Measurements from ENCODE around the gene COPB2.

Gene COPB2

DNA sequence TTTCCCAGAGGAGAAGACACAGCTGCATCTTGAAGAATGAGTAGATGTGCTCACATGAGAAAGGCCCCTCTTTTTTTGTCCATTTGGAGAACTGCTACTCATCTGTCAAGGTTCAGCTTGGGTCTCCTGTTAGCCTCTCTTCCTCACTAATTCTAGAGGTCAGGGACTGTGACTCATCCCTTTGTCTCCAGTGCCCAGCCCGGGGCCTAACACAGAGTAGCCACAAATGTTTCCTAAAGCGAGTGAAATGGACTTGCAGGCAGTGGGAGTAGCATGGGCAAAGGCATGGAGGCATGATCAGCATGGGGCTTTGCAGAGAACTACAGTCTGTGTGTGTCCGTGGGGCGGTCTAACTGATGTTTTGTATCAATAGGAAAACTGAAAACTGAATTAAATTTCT, 79.6 kb downstream of the COPB2 start:
- no peaks in the 10 kb centered on the region for H3K36me3 ChIP-seq (ENCODE audit: control insufficient read depth, insufficient read depth, low read length)
- H3K27me3 ChIP-seq (replicated peaks; ENCODE audit: control insufficient read depth, insufficient read depth, low read length), result no peaks in the 10 kb centered on the region; the same call in 1 of the 2 replicates
- TF ChIP-seq, protein P1, sequence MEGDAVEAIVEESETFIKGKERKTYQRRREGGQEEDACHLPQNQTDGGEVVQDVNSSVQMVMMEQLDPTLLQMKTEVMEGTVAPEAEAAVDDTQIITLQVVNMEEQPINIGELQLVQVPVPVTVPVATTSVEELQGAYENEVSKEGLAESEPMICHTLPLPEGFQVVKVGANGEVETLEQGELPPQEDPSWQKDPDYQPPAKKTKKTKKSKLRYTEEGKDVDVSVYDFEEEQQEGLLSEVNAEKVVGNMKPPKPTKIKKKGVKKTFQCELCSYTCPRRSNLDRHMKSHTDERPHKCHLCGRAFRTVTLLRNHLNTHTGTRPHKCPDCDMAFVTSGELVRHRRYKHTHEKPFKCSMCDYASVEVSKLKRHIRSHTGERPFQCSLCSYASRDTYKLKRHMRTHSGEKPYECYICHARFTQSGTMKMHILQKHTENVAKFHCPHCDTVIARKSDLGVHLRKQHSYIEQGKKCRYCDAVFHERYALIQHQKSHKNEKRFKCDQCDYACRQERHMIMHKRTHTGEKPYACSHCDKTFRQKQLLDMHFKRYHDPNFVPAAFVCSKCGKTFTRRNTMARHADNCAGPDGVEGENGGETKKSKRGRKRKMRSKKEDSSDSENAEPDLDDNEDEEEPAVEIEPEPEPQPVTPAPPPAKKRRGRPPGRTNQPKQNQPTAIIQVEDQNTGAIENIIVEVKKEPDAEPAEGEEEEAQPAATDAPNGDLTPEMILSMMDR (IDR thresholded peaks at IDR 0.05; ENCODE audit: insufficient read depth, low read length, poor library complexity, severe bottlenecking), result no peak
- H3K4me3 ChIP-seq (replicated peaks; ENCODE audit: low read depth, low read length), result no peak overlapping the region
- no peak for DNase-seq (ENCODE audit: extremely low read depth, insufficient read length)

DNA sequence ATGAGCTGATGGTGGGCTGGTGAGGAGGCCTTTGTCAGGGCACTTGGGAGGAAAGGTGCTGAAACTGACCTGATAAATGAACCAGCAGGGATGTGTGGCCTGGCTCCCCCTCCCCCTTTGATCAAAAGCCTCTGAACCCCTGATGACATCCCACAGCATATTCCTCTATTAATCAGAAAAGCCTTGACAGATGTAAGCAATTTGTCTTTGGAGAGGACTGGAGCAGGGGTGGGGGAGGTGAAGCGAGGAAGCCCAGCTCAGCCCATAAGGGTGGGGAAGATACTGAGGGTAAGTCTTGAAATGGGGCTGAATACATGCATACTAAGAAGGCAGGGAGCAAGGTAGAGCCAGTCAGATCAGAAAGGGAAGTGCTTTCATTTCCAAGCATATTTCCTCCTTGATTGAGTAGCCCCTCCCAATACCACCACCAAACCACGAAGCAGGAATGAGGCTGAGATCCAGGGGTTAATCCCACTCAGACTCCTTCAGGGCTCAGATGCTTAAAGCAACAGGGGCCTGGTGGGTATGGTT, 80.3 kb downstream of the COPB2 start:
- no peak for DNase-seq (ENCODE audit: extremely low read depth, insufficient read length)
- no peak overlapping the region for H3K4me3 ChIP-seq (replicated peaks; ENCODE audit: low read depth, low read length)
- no peaks in the 10 kb centered on the region; the same call in 1 of the 2 replicates for H3K27me3 ChIP-seq (replicated peaks; ENCODE audit: control insufficient read depth, insufficient read depth, low read length)
- no peaks in the 10 kb centered on the region for H3K36me3 ChIP-seq (ENCODE audit: control insufficient read depth, insufficient read depth, low read length)
- TF ChIP-seq, protein P1 (IDR thresholded peaks at IDR 0.05; ENCODE audit: insufficient read depth, low read length, poor library complexity, severe bottlenecking), result no peak

DNA sequence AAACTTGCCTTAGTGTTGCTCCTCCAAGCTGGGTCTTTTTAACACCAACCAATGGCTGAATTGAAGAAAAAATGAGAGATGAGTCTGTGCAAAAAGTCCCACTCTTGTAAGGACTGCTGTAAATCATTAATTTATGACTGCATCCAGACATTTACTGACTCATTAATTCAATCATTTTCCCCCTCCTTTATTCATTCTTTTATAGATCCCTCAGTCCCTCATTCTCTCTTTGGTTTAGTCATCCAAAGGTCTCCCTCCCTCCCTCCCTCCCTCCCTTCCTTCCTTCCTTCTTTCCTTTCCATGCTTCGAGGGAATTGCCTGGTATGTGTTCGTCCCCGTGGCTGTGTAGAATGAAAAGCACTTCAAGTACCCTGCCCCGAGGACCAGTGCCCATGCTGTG, 80.9 kb downstream of the COPB2 start:
- Histone ChIP-seq H3K4me3 (replicated peaks; ENCODE audit: low read depth, low read length) (no peak overlapping the region), H3K36me3 (ENCODE audit: control insufficient read depth, insufficient read depth, low read length) (no peaks in the 10 kb centered on the region), H3K27me3 (replicated peaks; ENCODE audit: control insufficient read depth, insufficient read depth, low read length) (no peaks in the 10 kb centered on the region; the same call in 1 of the 2 replicates)
- DNase-seq (ENCODE audit: extremely low read depth, insufficient read length), result no peak
- TF ChIP-seq, protein P1 (IDR thresholded peaks at IDR 0.05; ENCODE audit: insufficient read depth, low read length, poor library complexity, severe bottlenecking), result no peak

DNA sequence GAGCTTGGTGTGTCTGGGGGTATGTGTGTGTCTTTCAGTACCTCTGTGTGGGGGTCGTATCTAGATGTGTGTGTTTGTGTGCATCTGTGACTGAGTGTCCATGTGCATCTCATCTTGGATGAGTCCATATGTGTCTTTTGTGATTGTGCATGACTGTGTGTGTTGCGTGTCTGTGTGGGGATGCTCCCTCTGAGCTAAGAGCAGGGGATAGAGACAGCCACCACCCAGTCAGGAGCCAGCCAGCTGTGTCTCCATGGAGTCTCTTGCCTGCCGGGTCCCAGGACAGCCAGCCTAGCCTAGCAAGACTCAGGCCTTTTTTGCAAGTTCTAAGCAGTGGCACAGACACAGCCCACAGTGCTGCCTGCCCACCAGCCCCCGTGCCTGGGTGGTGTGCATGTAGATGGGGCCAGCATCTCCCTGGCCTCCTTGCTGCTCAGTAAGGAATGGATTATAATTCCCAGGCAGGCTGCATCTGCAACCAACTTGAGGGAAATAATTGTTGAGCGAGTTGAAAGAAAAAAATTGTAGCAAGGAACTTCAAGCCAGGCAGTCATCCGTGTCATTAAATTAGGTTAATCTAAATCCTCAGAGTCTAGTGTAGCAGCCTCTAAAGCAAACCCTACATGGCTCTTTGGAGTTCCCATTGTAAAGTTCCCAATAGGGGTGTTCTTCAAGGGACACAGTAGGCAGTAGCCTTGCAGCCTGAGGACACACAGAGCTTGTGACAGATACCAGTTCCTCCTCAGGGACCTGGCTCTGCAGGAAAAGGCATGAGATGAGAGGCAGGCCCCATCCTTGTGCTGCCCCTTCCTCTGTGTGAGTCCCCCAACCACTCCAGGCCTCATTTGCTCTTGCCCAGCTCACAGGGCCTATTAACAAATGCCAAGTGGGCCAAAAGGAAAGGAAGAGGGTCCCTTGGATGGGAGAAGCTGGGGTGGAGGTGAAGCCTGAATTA, 81.6 kb downstream of the COPB2 start:
- H3K4me3 ChIP-seq (replicated peaks; ENCODE audit: low read depth, low read length), result no peak overlapping the region
- TF ChIP-seq, protein P1 (IDR thresholded peaks at IDR 0.05; ENCODE audit: insufficient read depth, low read length, poor library complexity, severe bottlenecking), result no peak
- H3K36me3 ChIP-seq (ENCODE audit: control insufficient read depth, insufficient read depth, low read length), result no peaks in the 10 kb centered on the region
- DNase-seq (ENCODE audit: extremely low read depth, insufficient read length), result no peak
- no peaks in the 10 kb centered on the region; the same call in 1 of the 2 replicates for H3K27me3 ChIP-seq (replicated peaks; ENCODE audit: control insufficient read depth, insufficient read depth, low read length)
